Measurements from ENCODE around the gene GDI1.
A peak's percentile ranks its signal among the peaks of the same experiment; 100 is the strongest.

GDI1 gene

GRCh38 chrX:154481195-154481594 lies 44.2 kb downstream of the GDI1 start:
- H3K4me1 ChIP-seq = peaks cover 21% of the 10 kb centered on the region
- H3K27me3 ChIP-seq (ENCODE audit: low read depth) = no peaks in the 10 kb centered on the region
- no peak overlapping the region for H3K4me3 ChIP-seq
- H3K36me3 ChIP-seq (replicated peaks) = peaks cover 31% of the 10 kb centered on the region
- H3K9me3 ChIP-seq = no peaks in the 10 kb centered on the region
- in situ Hi-C loops (cut with MboI; ENCODE audit: low sequenced_read_pairs) = no loop called here
- DNase-seq (ENCODE audit: low spot score in 2 of 2) = no peak

GRCh38 chrX:154481911-154482601 lies 45.1 kb downstream of the GDI1 start:
- Histone ChIP-seq H3K27me3 (ENCODE audit: low read depth) (no peaks in the 10 kb centered on the region), H3K36me3 (replicated peaks) (peaks cover 30% of the 10 kb centered on the region), H3K4me1 (peaks cover 24% of the 10 kb centered on the region), H3K4me3 (no peak overlapping the region), H3K9me3 (no peaks in the 10 kb centered on the region)
- in situ Hi-C loops (cut with MboI; ENCODE audit: low sequenced_read_pairs) = no loop called here
- peak in 1 of 2 experiments; percentile 7 for DNase-seq (ENCODE audit: low spot score in 2 of 2)

- no peaks in the 10 kb centered on the region for H3K9me3 ChIP-seq
- in situ Hi-C loops (cut with MboI; ENCODE audit: low sequenced_read_pairs) = no loop called here
- peaks cover 36% of the 10 kb centered on the region for H3K36me3 ChIP-seq (replicated peaks)
- peak in 1 of 2 experiments; percentile 6 for DNase-seq (ENCODE audit: low spot score in 2 of 2)
- peaks cover 26% of the 10 kb centered on the region for H3K4me1 ChIP-seq
- no peaks in the 10 kb centered on the region for H3K27me3 ChIP-seq (ENCODE audit: low read depth)
- no peak overlapping the region for H3K4me3 ChIP-seq
Observed at GRCh38 chrX:154482786-154483185, 45.8 kb downstream of the GDI1 start.

- in situ Hi-C loops (cut with MboI; ENCODE audit: low sequenced_read_pairs) = no loop called here
- no peaks in the 10 kb centered on the region for H3K9me3 ChIP-seq
- DNase-seq (ENCODE audit: low spot score in 2 of 2) = no peak
- no peak overlapping the region for H3K4me3 ChIP-seq
- H3K4me1 ChIP-seq = peaks cover 23% of the 10 kb centered on the region
- H3K36me3 ChIP-seq (replicated peaks) = peaks cover 42% of the 10 kb centered on the region
- H3K27me3 ChIP-seq (ENCODE audit: low read depth) = no peaks in the 10 kb centered on the region
Observed at GRCh38 chrX:154483325-154483724, 46.4 kb downstream of the GDI1 start.

GRCh38 chrX:154484255-154485149 lies 47.5 kb downstream of the GDI1 start:
- peaks cover 48% of the 10 kb centered on the region for H3K36me3 ChIP-seq (replicated peaks)
- H3K4me1 ChIP-seq = peaks cover 21% of the 10 kb centered on the region
- no peaks in the 10 kb centered on the region for H3K9me3 ChIP-seq
- in situ Hi-C loops (cut with MboI; ENCODE audit: low sequenced_read_pairs) = no loop called here
- no peak overlapping the region for H3K4me3 ChIP-seq
- no peak for DNase-seq (ENCODE audit: low spot score in 2 of 2)
- H3K27me3 ChIP-seq (ENCODE audit: low read depth) = no peaks in the 10 kb centered on the region

- no peaks in the 10 kb centered on the region for H3K27me3 ChIP-seq (ENCODE audit: low read depth)
- H3K4me1 ChIP-seq = peaks cover 25% of the 10 kb centered on the region
- in situ Hi-C loops (cut with MboI; ENCODE audit: low sequenced_read_pairs) = no loop called here
- no peaks in the 10 kb centered on the region for H3K9me3 ChIP-seq
- peak in 1 of 2 experiments; percentile 36 for DNase-seq (ENCODE audit: low spot score in 2 of 2)
- peaks cover 48% of the 10 kb centered on the region for H3K36me3 ChIP-seq (replicated peaks)
- peak overlapping the region; percentile 69 for H3K4me3 ChIP-seq
Observed at GRCh38 chrX:154485150-154486051, 48.4 kb downstream of the GDI1 start.

- H3K4me3 ChIP-seq = peak overlapping the region; percentile 69
- peaks cover 25% of the 10 kb centered on the region for H3K4me1 ChIP-seq
- no peaks in the 10 kb centered on the region for H3K9me3 ChIP-seq
- in situ Hi-C loops (cut with MboI; ENCODE audit: low sequenced_read_pairs) = no loop called here
- peaks cover 48% of the 10 kb centered on the region for H3K36me3 ChIP-seq (replicated peaks)
- DNase-seq (ENCODE audit: low spot score in 2 of 2) = peak in 1 of 2 experiments; percentile 41
- no peaks in the 10 kb centered on the region for H3K27me3 ChIP-seq (ENCODE audit: low read depth)
Observed at GRCh38 chrX:154486052-154486395, 49.1 kb downstream of the GDI1 start.

- in situ Hi-C loops (cut with MboI; ENCODE audit: low sequenced_read_pairs) = no loop called here
- H3K9me3 ChIP-seq = no peaks in the 10 kb centered on the region
- peaks cover 48% of the 10 kb centered on the region for H3K36me3 ChIP-seq (replicated peaks)
- peaks cover 27% of the 10 kb centered on the region for H3K4me1 ChIP-seq
- peak within 1 kb of the TSS; percentile 69 for H3K4me3 ChIP-seq
- H3K27me3 ChIP-seq (ENCODE audit: low read depth) = no peaks in the 10 kb centered on the region
- peak; percentile 60 to 84 for DNase-seq (ENCODE audit: low spot score in 2 of 2)
Observed at GRCh38 chrX:154486396-154487207, 49.6 kb downstream of the GDI1 start, which contains the start of gene UBL4A. Gene UBL4A, minus strand, starts transcription at chrX:154486615. Its CDS starts 31 bp downstream, at chrX:154486584.

GRCh38 chrX:154487518-154488290 lies 50.8 kb downstream of the GDI1 start:
- peak overlapping the region; percentile 69; the same call in 1 of the 2 replicates for H3K4me3 ChIP-seq
- no peaks in the 10 kb centered on the region for H3K27me3 ChIP-seq (ENCODE audit: low read depth)
- H3K4me1 ChIP-seq = peaks cover 27% of the 10 kb centered on the region
- in situ Hi-C loops (cut with MboI; ENCODE audit: low sequenced_read_pairs) = no loop called here
- peaks cover 48% of the 10 kb centered on the region for H3K36me3 ChIP-seq (replicated peaks)
- no peak for DNase-seq (ENCODE audit: low spot score in 2 of 2)
- H3K9me3 ChIP-seq = no peaks in the 10 kb centered on the region

- H3K4me3 ChIP-seq = no peak overlapping the region
- peaks cover 44% of the 10 kb centered on the region for H3K36me3 ChIP-seq (replicated peaks)
- H3K4me1 ChIP-seq = peaks cover 27% of the 10 kb centered on the region
- H3K9me3 ChIP-seq = no peaks in the 10 kb centered on the region
- H3K27me3 ChIP-seq (ENCODE audit: low read depth) = no peaks in the 10 kb centered on the region
- DNase-seq (ENCODE audit: low spot score in 2 of 2) = no peak
- in situ Hi-C loops (cut with MboI; ENCODE audit: low sequenced_read_pairs) = no loop called here
Observed at GRCh38 chrX:154488336-154489075, 51.6 kb downstream of the GDI1 start.

GRCh38 chrX:154489182-154489581 lies 52.2 kb downstream of the GDI1 start:
- peaks cover 27% of the 10 kb centered on the region for H3K4me1 ChIP-seq
- in situ Hi-C loops (cut with MboI; ENCODE audit: low sequenced_read_pairs) = no loop called here
- H3K36me3 ChIP-seq (replicated peaks) = peaks cover 39% of the 10 kb centered on the region
- no peaks in the 10 kb centered on the region for H3K27me3 ChIP-seq (ENCODE audit: low read depth)
- no peak for DNase-seq (ENCODE audit: low spot score in 2 of 2)
- no peaks in the 10 kb centered on the region for H3K9me3 ChIP-seq
- peak overlapping the region; percentile 69 for H3K4me3 ChIP-seq

- peak in 1 of 2 experiments; percentile 45 for DNase-seq (ENCODE audit: low spot score in 2 of 2)
- peak overlapping the region; percentile 69 for H3K4me3 ChIP-seq
- H3K27me3 ChIP-seq (ENCODE audit: low read depth) = no peaks in the 10 kb centered on the region
- H3K4me1 ChIP-seq = peaks cover 25% of the 10 kb centered on the region
- peaks cover 31% of the 10 kb centered on the region for H3K36me3 ChIP-seq (replicated peaks)
- in situ Hi-C loops (cut with MboI; ENCODE audit: low sequenced_read_pairs) = no loop called here
- no peaks in the 10 kb centered on the region for H3K9me3 ChIP-seq
Observed at GRCh38 chrX:154490021-154490413, 53.1 kb downstream of the GDI1 start.
